ENCODE results near the gene MOV10L1.

MOV10L1 gene

GRCh38 chr22:50059881-50060262, 29.9 kb upstream of the MOV10L1 start:
- H3K4me1 ChIP-seq (ENCODE audit: control insufficient read depth in 2 of 2, insufficient read depth in 2 of 2, low read length in 2 of 2): no peaks in the 10 kb centered on the region
- no peaks in the 10 kb centered on the region for H3K9me3 ChIP-seq (ENCODE audit: control insufficient read depth in 2 of 2, low read length in 2 of 2)
- no peaks in the 10 kb centered on the region for H3K36me3 ChIP-seq (ENCODE audit: control insufficient read depth in 2 of 2, insufficient read depth in 2 of 2, low read length in 2 of 2)
- no peak overlapping the region for H3K4me3 ChIP-seq (ENCODE audit: low read length in 2 of 2)
- peaks cover 6 to 8% of the 10 kb centered on the region in 2 donors for H3K27me3 ChIP-seq (ENCODE audit: control insufficient read depth in 2 of 2, insufficient read depth in 2 of 2, low read length in 2 of 2)
- H3K27ac ChIP-seq (ENCODE audit: low read depth in 2 of 2, low read length in 2 of 2): no peak overlapping the region
- no peak overlapping the region for H3K9ac ChIP-seq (ENCODE audit: low read depth in 1 of 2, low read length in 2 of 2)

- H3K27me3 ChIP-seq (ENCODE audit: control insufficient read depth in 2 of 2, insufficient read depth in 2 of 2, low read length in 2 of 2): peaks cover 6 to 8% of the 10 kb centered on the region in 2 donors
- H3K27ac ChIP-seq (ENCODE audit: low read depth in 2 of 2, low read length in 2 of 2): no peak overlapping the region
- H3K4me1 ChIP-seq (ENCODE audit: control insufficient read depth in 2 of 2, insufficient read depth in 2 of 2, low read length in 2 of 2): no peaks in the 10 kb centered on the region
- no peaks in the 10 kb centered on the region for H3K9me3 ChIP-seq (ENCODE audit: control insufficient read depth in 2 of 2, low read length in 2 of 2)
- H3K4me3 ChIP-seq (ENCODE audit: low read length in 2 of 2): no peak overlapping the region
- no peak overlapping the region for H3K9ac ChIP-seq (ENCODE audit: low read depth in 1 of 2, low read length in 2 of 2)
- H3K36me3 ChIP-seq (ENCODE audit: control insufficient read depth in 2 of 2, insufficient read depth in 2 of 2, low read length in 2 of 2): no peaks in the 10 kb centered on the region
Observed at GRCh38 chr22:50060441-50061140, 29.2 kb upstream of the MOV10L1 start.

- no peak overlapping the region for H3K4me3 ChIP-seq (ENCODE audit: low read length in 2 of 2)
- no peak overlapping the region for H3K27ac ChIP-seq (ENCODE audit: low read depth in 2 of 2, low read length in 2 of 2)
- peaks cover 6 to 8% of the 10 kb centered on the region in 2 donors for H3K27me3 ChIP-seq (ENCODE audit: control insufficient read depth in 2 of 2, insufficient read depth in 2 of 2, low read length in 2 of 2)
- no peaks in the 10 kb centered on the region for H3K9me3 ChIP-seq (ENCODE audit: control insufficient read depth in 2 of 2, low read length in 2 of 2)
- no peak overlapping the region for H3K9ac ChIP-seq (ENCODE audit: low read depth in 1 of 2, low read length in 2 of 2)
- no peaks in the 10 kb centered on the region for H3K4me1 ChIP-seq (ENCODE audit: control insufficient read depth in 2 of 2, insufficient read depth in 2 of 2, low read length in 2 of 2)
- H3K36me3 ChIP-seq (ENCODE audit: control insufficient read depth in 2 of 2, insufficient read depth in 2 of 2, low read length in 2 of 2): no peaks in the 10 kb centered on the region
Observed at GRCh38 chr22:50061141-50061823, 28.5 kb upstream of the MOV10L1 start.

- Histone ChIP-seq H3K4me3 (ENCODE audit: low read length in 2 of 2) (no peak overlapping the region), H3K36me3 (ENCODE audit: control insufficient read depth in 2 of 2, insufficient read depth in 2 of 2, low read length in 2 of 2) (no peaks in the 10 kb centered on the region), H3K9ac (ENCODE audit: low read depth in 1 of 2, low read length in 2 of 2) (no peak overlapping the region), H3K4me1 (ENCODE audit: control insufficient read depth in 2 of 2, insufficient read depth in 2 of 2, low read length in 2 of 2) (no peaks in the 10 kb centered on the region), H3K27me3 (ENCODE audit: control insufficient read depth in 2 of 2, insufficient read depth in 2 of 2, low read length in 2 of 2) (peaks cover 6 to 8% of the 10 kb centered on the region in 2 donors), H3K9me3 (ENCODE audit: control insufficient read depth in 2 of 2, low read length in 2 of 2) (no peaks in the 10 kb centered on the region), H3K27ac (ENCODE audit: low read depth in 2 of 2, low read length in 2 of 2) (no peak overlapping the region)
Observed at GRCh38 chr22:50061824-50062355, 27.9 kb upstream of the MOV10L1 start.

GRCh38 chr22:50062509-50063135, 27.2 kb upstream of the MOV10L1 start:
- peaks cover 5 to 8% of the 10 kb centered on the region in 2 donors for H3K27me3 ChIP-seq (ENCODE audit: control insufficient read depth in 2 of 2, insufficient read depth in 2 of 2, low read length in 2 of 2)

GRCh38 chr22:50063589-50064393, 26.0 kb upstream of the MOV10L1 start:
- Histone ChIP-seq H3K9me3 (ENCODE audit: control insufficient read depth in 2 of 2, low read length in 2 of 2) (no peaks in the 10 kb centered on the region), H3K27me3 (ENCODE audit: control insufficient read depth in 2 of 2, insufficient read depth in 2 of 2, low read length in 2 of 2) (peaks cover 3 to 8% of the 10 kb centered on the region in 2 donors), H3K36me3 (ENCODE audit: control insufficient read depth in 2 of 2, insufficient read depth in 2 of 2, low read length in 2 of 2) (no peaks in the 10 kb centered on the region), H3K27ac (ENCODE audit: low read depth in 2 of 2, low read length in 2 of 2) (no peak overlapping the region), H3K4me3 (ENCODE audit: low read length in 2 of 2) (no peak overlapping the region), H3K9ac (ENCODE audit: low read depth in 1 of 2, low read length in 2 of 2) (no peak overlapping the region), H3K4me1 (ENCODE audit: control insufficient read depth in 2 of 2, insufficient read depth in 2 of 2, low read length in 2 of 2) (no peaks in the 10 kb centered on the region)

More at GRCh38 chr22:50062509-50063135, 27.2 kb upstream of the MOV10L1 start:
- Histone ChIP-seq H3K36me3 (ENCODE audit: control insufficient read depth in 2 of 2, insufficient read depth in 2 of 2, low read length in 2 of 2) (no peaks in the 10 kb centered on the region), H3K4me1 (ENCODE audit: control insufficient read depth in 2 of 2, insufficient read depth in 2 of 2, low read length in 2 of 2) (no peaks in the 10 kb centered on the region), H3K27ac (ENCODE audit: low read depth in 2 of 2, low read length in 2 of 2) (no peak overlapping the region), H3K4me3 (ENCODE audit: low read length in 2 of 2) (no peak overlapping the region), H3K9ac (ENCODE audit: low read depth in 1 of 2, low read length in 2 of 2) (no peak overlapping the region), H3K9me3 (ENCODE audit: control insufficient read depth in 2 of 2, low read length in 2 of 2) (no peaks in the 10 kb centered on the region)

GRCh38 chr22:50064453-50064852, 25.4 kb upstream of the MOV10L1 start:
- H3K27ac ChIP-seq (ENCODE audit: low read depth in 2 of 2, low read length in 2 of 2): no peak overlapping the region
- H3K36me3 ChIP-seq (ENCODE audit: control insufficient read depth in 2 of 2, insufficient read depth in 2 of 2, low read length in 2 of 2): no peaks in the 10 kb centered on the region
- H3K27me3 ChIP-seq (ENCODE audit: control insufficient read depth in 2 of 2, insufficient read depth in 2 of 2, low read length in 2 of 2): peaks cover 3 to 8% of the 10 kb centered on the region in 2 donors
- H3K9me3 ChIP-seq (ENCODE audit: control insufficient read depth in 2 of 2, low read length in 2 of 2): no peaks in the 10 kb centered on the region
- H3K9ac ChIP-seq (ENCODE audit: low read depth in 1 of 2, low read length in 2 of 2): no peak overlapping the region
- H3K4me1 ChIP-seq (ENCODE audit: control insufficient read depth in 2 of 2, insufficient read depth in 2 of 2, low read length in 2 of 2): no peaks in the 10 kb centered on the region
- no peak overlapping the region for H3K4me3 ChIP-seq (ENCODE audit: low read length in 2 of 2)

- no peak overlapping the region for H3K4me3 ChIP-seq (ENCODE audit: low read length in 2 of 2)
- H3K9me3 ChIP-seq (ENCODE audit: control insufficient read depth in 2 of 2, low read length in 2 of 2): no peaks in the 10 kb centered on the region
- no peaks in the 10 kb centered on the region for H3K4me1 ChIP-seq (ENCODE audit: control insufficient read depth in 2 of 2, insufficient read depth in 2 of 2, low read length in 2 of 2)
- no peak overlapping the region for H3K27ac ChIP-seq (ENCODE audit: low read depth in 2 of 2, low read length in 2 of 2)
- no peak overlapping the region for H3K9ac ChIP-seq (ENCODE audit: low read depth in 1 of 2, low read length in 2 of 2)
- H3K27me3 ChIP-seq (ENCODE audit: control insufficient read depth in 2 of 2, insufficient read depth in 2 of 2, low read length in 2 of 2): no peaks in the 10 kb centered on the region
- H3K36me3 ChIP-seq (ENCODE audit: control insufficient read depth in 2 of 2, insufficient read depth in 2 of 2, low read length in 2 of 2): no peaks in the 10 kb centered on the region
Observed at GRCh38 chr22:50067244-50067643, 22.6 kb upstream of the MOV10L1 start.

- Histone ChIP-seq H3K4me1 (ENCODE audit: control insufficient read depth in 2 of 2, insufficient read depth in 2 of 2, low read length in 2 of 2) (no peaks in the 10 kb centered on the region), H3K36me3 (ENCODE audit: control insufficient read depth in 2 of 2, insufficient read depth in 2 of 2, low read length in 2 of 2) (no peaks in the 10 kb centered on the region), H3K4me3 (ENCODE audit: low read length in 2 of 2) (no peak overlapping the region), H3K27ac (ENCODE audit: low read depth in 2 of 2, low read length in 2 of 2) (no peak overlapping the region), H3K9ac (ENCODE audit: low read depth in 1 of 2, low read length in 2 of 2) (no peak overlapping the region), H3K9me3 (ENCODE audit: control insufficient read depth in 2 of 2, low read length in 2 of 2) (no peaks in the 10 kb centered on the region), H3K27me3 (ENCODE audit: control insufficient read depth in 2 of 2, insufficient read depth in 2 of 2, low read length in 2 of 2) (no peaks in the 10 kb centered on the region)
Observed at GRCh38 chr22:50068096-50068495, 21.7 kb upstream of the MOV10L1 start.

All from mucosa of rectum (tissue), 2 donors.